Keratinocyte (primary cell): ENCODE results near the gene RFWD3. TPM values are rescaled to one million over a fixed set of nuclear protein-coding genes. Genes with fewer than 3 reads are reported as not detected.

Experiments
- DNase-seq: peaks from one replicate; pipeline ENCODE4 v3.0.0-alpha.2; 2011; ENCODE audit warnings: low read depth, missing footprints, low spot score
- FAIRE-seq: peaks from 2 replicates; lab custom pipeline; 2011; peaks lifted over from hg19 to GRCh38; lab: Jason Lieb, UNC
- H2AFZ ChIP-seq: 2 replicates; pipeline ENCODE4 v1.6.0; 2012; ENCODE audit warnings: low read length, control low read depth, inconsistent platforms; ENCODE audit not compliant: control insufficient read depth
- H3K27ac ChIP-seq: 2 replicates; pipeline ENCODE4 v1.5.1; 2011; ENCODE audit warnings: low read length; ENCODE audit not compliant: control insufficient read depth, insufficient read depth
- H3K27me3 ChIP-seq: 3 replicates; pipeline ENCODE4 v1.6.0; 2011; ENCODE audit warnings: low read length; ENCODE audit not compliant: control insufficient read depth, insufficient read depth; ENCODE audit errors: extremely low read depth
- H3K36me3 ChIP-seq, 2 experiments: 2 replicates in 1 of 2; 3 replicates in 1 of 2; pipeline ENCODE4 v1.5.1; 2011; ENCODE audit warnings: low read length in 2 of 2, mild to moderate bottlenecking in 1 of 2; ENCODE audit not compliant: control insufficient read depth in 2 of 2, insufficient read depth in 2 of 2; ENCODE audit errors: extremely low read depth in 1 of 2
- H3K4me1 ChIP-seq: 3 replicates; pipeline ENCODE4 v1.5.1; 2011; ENCODE audit warnings: low read length; ENCODE audit not compliant: control insufficient read depth, insufficient read depth; ENCODE audit errors: extremely low read depth
- H3K4me2 ChIP-seq: 3 replicates; pipeline ENCODE4 v1.6.0; 2011; ENCODE audit warnings: low read depth, low read length; ENCODE audit not compliant: control insufficient read depth, insufficient read depth; ENCODE audit errors: extremely low read depth
- H3K4me3 ChIP-seq, 3 experiments: fragments of 200-600 bp in 1 of 3; sonication (generic) in 1 of 3; 2 replicates in 2 of 3; 3 replicates in 1 of 3; pipeline ENCODE4 v1.5.1; 2011 to 2016; ENCODE audit warnings: low read length in 3 of 3, mild to moderate bottlenecking in 3 of 3, control low read depth in 2 of 3, inconsistent platforms in 1 of 3, low read depth in 1 of 3, mixed read lengths in 1 of 3, mixed run types in 1 of 3, moderate library complexity in 1 of 3; ENCODE audit not compliant: control insufficient read depth in 2 of 3, insufficient read depth in 2 of 3; ENCODE audit errors: extremely low read depth in 1 of 3
- H3K79me2 ChIP-seq: 2 replicates; pipeline ENCODE4 v1.6.0; 2012; ENCODE audit warnings: low read length; ENCODE audit not compliant: control insufficient read depth, insufficient read depth
- H3K9ac ChIP-seq: 3 replicates; pipeline ENCODE4 v1.6.0; 2011; ENCODE audit warnings: low read length; ENCODE audit not compliant: control insufficient read depth, insufficient read depth; ENCODE audit errors: extremely low read depth
- H3K9me1 ChIP-seq: 3 replicates; pipeline ENCODE4 v1.6.0; 2011; ENCODE audit warnings: low read length; ENCODE audit not compliant: control insufficient read depth, insufficient read depth; ENCODE audit errors: extremely low read depth
- H3K9me3 ChIP-seq: 2 replicates; pipeline ENCODE4 v1.5.1; 2012; ENCODE audit warnings: low read depth, low read length; ENCODE audit not compliant: control insufficient read depth
- H4K20me1 ChIP-seq: 3 replicates; pipeline ENCODE4 v1.6.0; 2011; ENCODE audit warnings: low read length; ENCODE audit not compliant: control insufficient read depth, insufficient read depth; ENCODE audit errors: extremely low read depth
- EZH2 ChIP-seq: IDR thresholded peaks from one replicate; pipeline ENCODE4 v1.6.1; 2012; ENCODE audit warnings: inconsistent platforms, mild to moderate bottlenecking, low read length, moderate library complexity
- dilution Hi-C: fragments of 300-500 bp; cut with MboI; formaldehyde crosslinking; loops from one replicate; pipeline ENCODE4 v1.7.0; 2020; ENCODE audit warnings: low sequenced_read_pairs; ENCODE audit not compliant: extremely low pct_ligation_motif_present
- polyA plus RNA-seq, 5 experiments: library from polyadenylated mRNA; depleted of rRNA in 3 of 5; stranded (reverse) in 3 of 5; stranded (forward) in 1 of 5; unstranded in 1 of 5; fragments of >200 nt; gene quantifications; 1 replicate in 1 of 5; 2 replicates in 3 of 5; 3 replicates in 1 of 5; pipeline versions ENCODE4 v1.2.1 to v1.2.3, GENCODE V29; 2011 to 2012; ENCODE audit warnings: missing spikeins in 2 of 5, low read depth in 1 of 5, low replicate concordance in 1 of 5
- TF ChIP-seq, protein P1 (sequence below), 3 experiments: IDR thresholded peaks in 1 of 3; conservative IDR thresholded peaks in 1 of 3; optimal IDR thresholded peaks in 1 of 3; 2 replicates in 2 of 3; 3 replicates in 1 of 3; pipeline versions ENCODE3 to v1.5.1; 2011; ENCODE audit warnings: low read length in 3 of 3, mild to moderate bottlenecking in 3 of 3, moderate library complexity in 2 of 3, control low read depth in 1 of 3, inconsistent platforms in 1 of 3; ENCODE audit not compliant: insufficient read depth in 2 of 3; ENCODE audit errors: extremely low read depth in 1 of 3

Gene RFWD3
- polyA plus RNA-seq, 1 donor (not counting 4 experiments of a cell fraction or from before 2014, with no cell fraction given), result 29.2 TPM

DNA sequence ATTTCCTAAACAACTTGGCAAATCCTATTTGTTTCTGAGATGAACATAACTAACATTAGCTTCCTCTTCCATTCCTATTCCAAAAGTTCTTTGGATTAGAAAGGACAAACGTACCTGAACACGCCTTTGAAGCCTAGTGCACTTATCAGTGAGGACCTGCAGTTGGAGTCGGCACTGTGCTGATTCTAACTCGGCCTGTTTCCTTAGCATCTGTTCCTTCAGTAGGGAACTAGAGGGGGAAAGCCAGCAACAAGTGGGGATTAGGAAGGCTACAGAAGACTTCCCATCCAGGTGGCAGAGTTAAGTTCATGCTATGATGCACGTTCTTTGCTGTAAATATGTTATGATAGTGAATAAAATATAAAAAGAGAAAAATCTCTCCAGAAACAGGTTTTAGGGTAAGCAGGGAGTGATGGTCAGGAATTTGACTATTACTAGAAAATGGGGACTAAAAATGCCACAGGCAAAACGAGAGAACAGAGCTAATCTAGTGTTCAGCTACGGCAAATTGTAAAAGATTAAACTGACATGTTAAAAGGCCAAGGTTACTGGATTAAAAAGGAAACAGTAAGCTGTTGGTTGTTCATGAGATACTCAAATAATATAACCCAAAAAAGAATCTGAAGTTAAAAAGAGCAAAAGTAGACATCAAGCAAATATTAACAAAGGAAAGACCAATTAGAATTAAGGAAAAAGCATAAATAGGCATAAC is 28.8 kb downstream of the RFWD3 start:
- Histone ChIP-seq H3K79me2 (no peaks in the 10 kb centered on the region), H3K36me3 (peaks cover 5 to 24% of the 10 kb centered on the region in 2 experiments), H3K9me3 (no peaks in the 10 kb centered on the region), H3K9me1 (no peaks in the 10 kb centered on the region), H3K4me1 (no peaks in the 10 kb centered on the region), H3K4me3 (no peak overlapping the region), H3K27ac (no peak overlapping the region), H3K4me2 (no peak overlapping the region), H3K27me3 (no peaks in the 10 kb centered on the region), H4K20me1 (no peaks in the 10 kb centered on the region), H3K9ac (no peak overlapping the region), H2AFZ (no peak overlapping the region)
- FAIRE-seq (no peak), DNase-seq (no peak)
- TF ChIP-seq EZH2, result no peak
- TF ChIP-seq, protein P1, sequence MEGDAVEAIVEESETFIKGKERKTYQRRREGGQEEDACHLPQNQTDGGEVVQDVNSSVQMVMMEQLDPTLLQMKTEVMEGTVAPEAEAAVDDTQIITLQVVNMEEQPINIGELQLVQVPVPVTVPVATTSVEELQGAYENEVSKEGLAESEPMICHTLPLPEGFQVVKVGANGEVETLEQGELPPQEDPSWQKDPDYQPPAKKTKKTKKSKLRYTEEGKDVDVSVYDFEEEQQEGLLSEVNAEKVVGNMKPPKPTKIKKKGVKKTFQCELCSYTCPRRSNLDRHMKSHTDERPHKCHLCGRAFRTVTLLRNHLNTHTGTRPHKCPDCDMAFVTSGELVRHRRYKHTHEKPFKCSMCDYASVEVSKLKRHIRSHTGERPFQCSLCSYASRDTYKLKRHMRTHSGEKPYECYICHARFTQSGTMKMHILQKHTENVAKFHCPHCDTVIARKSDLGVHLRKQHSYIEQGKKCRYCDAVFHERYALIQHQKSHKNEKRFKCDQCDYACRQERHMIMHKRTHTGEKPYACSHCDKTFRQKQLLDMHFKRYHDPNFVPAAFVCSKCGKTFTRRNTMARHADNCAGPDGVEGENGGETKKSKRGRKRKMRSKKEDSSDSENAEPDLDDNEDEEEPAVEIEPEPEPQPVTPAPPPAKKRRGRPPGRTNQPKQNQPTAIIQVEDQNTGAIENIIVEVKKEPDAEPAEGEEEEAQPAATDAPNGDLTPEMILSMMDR (optimal IDR thresholded peaks at IDR 0.05 in 1 of 3, IDR thresholded peaks at IDR 0.05 in 1 of 3, conservative IDR thresholded peaks at IDR 0.05 in 1 of 3; ENCODE audit: extremely low read depth in 1 of 3, insufficient read depth in 2 of 3, low read length in 3 of 3), result no peak
- dilution Hi-C loops, result no loop called here

DNA sequence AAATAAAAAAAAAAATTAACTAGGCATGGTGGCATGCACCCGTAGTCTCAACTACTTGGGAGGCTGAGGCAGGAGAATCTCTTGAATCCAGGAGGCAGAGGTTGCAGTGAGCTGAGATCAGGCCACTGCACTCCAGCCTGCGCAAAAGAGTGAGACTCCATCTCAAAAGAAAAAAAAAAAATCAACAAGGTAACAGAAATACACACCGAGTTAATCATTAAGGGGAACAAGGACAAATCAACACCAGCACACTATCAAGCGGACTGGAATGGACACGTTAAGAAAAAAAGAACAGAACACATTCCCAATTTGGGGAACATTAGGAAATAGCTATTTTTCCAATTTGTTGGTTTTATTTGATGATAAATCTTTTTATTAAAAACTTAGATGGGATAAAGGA is 31.4 kb downstream of the RFWD3 start:
- Histone ChIP-seq H3K27ac (no peak overlapping the region), H2AFZ (no peak overlapping the region), H3K4me1 (no peaks in the 10 kb centered on the region), H4K20me1 (no peaks in the 10 kb centered on the region), H3K36me3 (peaks cover 15 to 37% of the 10 kb centered on the region in 2 experiments), H3K9me3 (no peaks in the 10 kb centered on the region), H3K4me3 (no peak overlapping the region), H3K79me2 (peaks cover 2% of the 10 kb centered on the region), H3K27me3 (no peaks in the 10 kb centered on the region), H3K9me1 (no peaks in the 10 kb centered on the region), H3K4me2 (no peak overlapping the region), H3K9ac (no peak overlapping the region)
- DNase-seq, result no peak
- dilution Hi-C loops, result no loop called here
- no peak for FAIRE-seq
- no peak for TF ChIP-seq EZH2
- TF ChIP-seq, protein P1 (optimal IDR thresholded peaks at IDR 0.05 in 1 of 3, IDR thresholded peaks at IDR 0.05 in 1 of 3, conservative IDR thresholded peaks at IDR 0.05 in 1 of 3; ENCODE audit: extremely low read depth in 1 of 3, insufficient read depth in 2 of 3, low read length in 3 of 3), result no peak
